ENCODE results near the gene NDE1.
"Not testable (repeated sequence)": the region's sequence is repeated elsewhere in the genome, so short reads cannot be mapped to it uniquely, and the experiment has no call there.

NDE1 gene

GRCh38 chr16:15650019-15650697 is at the start of gene NDE1:
TSS of gene NDE1 (plus strand) at chr16:15650245. CDS start at chr16:15664779, 14,534 bp downstream.
- peak; percentile 64 to 85 (median 82) for DNase-seq

GRCh38 chr16:15601212-15601879 is 48.7 kb upstream of the NDE1 start:
- DNase-seq: no peak

GRCh38 chr16:15602285-15603044 is 47.6 kb upstream of the NDE1 start:
- DNase-seq: no peak

- no peak for DNase-seq
Measured at GRCh38 chr16:15604460-15605440, 45.3 kb upstream of the NDE1 start.

- no peak for DNase-seq
Measured at GRCh38 chr16:15605839-15606517, 44.1 kb upstream of the NDE1 start.

GRCh38 chr16:15606518-15607220 is 43.4 kb upstream of the NDE1 start:
- no peak for DNase-seq

- not testable (repeated sequence) for DNase-seq
Measured at GRCh38 chr16:15607221-15607699, 42.8 kb upstream of the NDE1 start.

GRCh38 chr16:15607700-15608396 is 42.2 kb upstream of the NDE1 start:
- no peak for DNase-seq

- no peak for DNase-seq
Measured at GRCh38 chr16:15608398-15609285, 41.4 kb upstream of the NDE1 start.

GRCh38 chr16:15609286-15609649 is 40.8 kb upstream of the NDE1 start:
- DNase-seq: no peak

GRCh38 chr16:15610369-15610871 is 39.6 kb upstream of the NDE1 start:
- no peak for DNase-seq

GRCh38 chr16:15611610-15612009 is 38.4 kb upstream of the NDE1 start:
- no peak for DNase-seq

- no peak for DNase-seq
Measured at GRCh38 chr16:15613676-15614075, 36.4 kb upstream of the NDE1 start.

GRCh38 chr16:15616012-15616411 is 34.0 kb upstream of the NDE1 start:
- no peak for DNase-seq

- DNase-seq: no peak
Measured at GRCh38 chr16:15616475-15617165, 33.4 kb upstream of the NDE1 start.

GRCh38 chr16:15617901-15618300 is 32.1 kb upstream of the NDE1 start:
- DNase-seq: no peak

GRCh38 chr16:15618392-15618791 is 31.7 kb upstream of the NDE1 start:
- DNase-seq: no peak

GRCh38 chr16:15620611-15621195 is 29.3 kb upstream of the NDE1 start:
- no peak for DNase-seq

Data from stimulated activated naive CD4-positive, alpha-beta T cell (primary cell).